Measurements from ENCODE around the gene PCDHA11.
"Not testable (repeated sequence)": the region's sequence is repeated elsewhere in the genome, so short reads cannot be mapped to it uniquely, and the experiment has no call there.

The PCDHA11 gene

GRCh38 chr5:140870221-140871201 is 1.8 kb downstream of the PCDHA11 start:
- H3K36me3 ChIP-seq = peaks cover 0 to 4% (median 0%) of the 10 kb centered on the region in 3 donors
- no peak overlapping the region for H3K4me3 ChIP-seq
- TF ChIP-seq, protein P1, sequence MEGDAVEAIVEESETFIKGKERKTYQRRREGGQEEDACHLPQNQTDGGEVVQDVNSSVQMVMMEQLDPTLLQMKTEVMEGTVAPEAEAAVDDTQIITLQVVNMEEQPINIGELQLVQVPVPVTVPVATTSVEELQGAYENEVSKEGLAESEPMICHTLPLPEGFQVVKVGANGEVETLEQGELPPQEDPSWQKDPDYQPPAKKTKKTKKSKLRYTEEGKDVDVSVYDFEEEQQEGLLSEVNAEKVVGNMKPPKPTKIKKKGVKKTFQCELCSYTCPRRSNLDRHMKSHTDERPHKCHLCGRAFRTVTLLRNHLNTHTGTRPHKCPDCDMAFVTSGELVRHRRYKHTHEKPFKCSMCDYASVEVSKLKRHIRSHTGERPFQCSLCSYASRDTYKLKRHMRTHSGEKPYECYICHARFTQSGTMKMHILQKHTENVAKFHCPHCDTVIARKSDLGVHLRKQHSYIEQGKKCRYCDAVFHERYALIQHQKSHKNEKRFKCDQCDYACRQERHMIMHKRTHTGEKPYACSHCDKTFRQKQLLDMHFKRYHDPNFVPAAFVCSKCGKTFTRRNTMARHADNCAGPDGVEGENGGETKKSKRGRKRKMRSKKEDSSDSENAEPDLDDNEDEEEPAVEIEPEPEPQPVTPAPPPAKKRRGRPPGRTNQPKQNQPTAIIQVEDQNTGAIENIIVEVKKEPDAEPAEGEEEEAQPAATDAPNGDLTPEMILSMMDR (IDR thresholded peaks at IDR 0.05) = no peak
- no peak for DNase-seq
- H3K27ac ChIP-seq = no peak overlapping the region
- intact Hi-C loops (cut with DNase I; ENCODE audit: low total_unique reads) = no loop called here
- H3K27me3 ChIP-seq = peaks cover 0 to 5% of the 10 kb centered on the region in 2 donors
- H3K9me3 ChIP-seq = peaks cover 10 to 50% (median 36%) of the 10 kb centered on the region in 3 donors
- H3K4me1 ChIP-seq = no peaks in the 10 kb centered on the region

DNA sequence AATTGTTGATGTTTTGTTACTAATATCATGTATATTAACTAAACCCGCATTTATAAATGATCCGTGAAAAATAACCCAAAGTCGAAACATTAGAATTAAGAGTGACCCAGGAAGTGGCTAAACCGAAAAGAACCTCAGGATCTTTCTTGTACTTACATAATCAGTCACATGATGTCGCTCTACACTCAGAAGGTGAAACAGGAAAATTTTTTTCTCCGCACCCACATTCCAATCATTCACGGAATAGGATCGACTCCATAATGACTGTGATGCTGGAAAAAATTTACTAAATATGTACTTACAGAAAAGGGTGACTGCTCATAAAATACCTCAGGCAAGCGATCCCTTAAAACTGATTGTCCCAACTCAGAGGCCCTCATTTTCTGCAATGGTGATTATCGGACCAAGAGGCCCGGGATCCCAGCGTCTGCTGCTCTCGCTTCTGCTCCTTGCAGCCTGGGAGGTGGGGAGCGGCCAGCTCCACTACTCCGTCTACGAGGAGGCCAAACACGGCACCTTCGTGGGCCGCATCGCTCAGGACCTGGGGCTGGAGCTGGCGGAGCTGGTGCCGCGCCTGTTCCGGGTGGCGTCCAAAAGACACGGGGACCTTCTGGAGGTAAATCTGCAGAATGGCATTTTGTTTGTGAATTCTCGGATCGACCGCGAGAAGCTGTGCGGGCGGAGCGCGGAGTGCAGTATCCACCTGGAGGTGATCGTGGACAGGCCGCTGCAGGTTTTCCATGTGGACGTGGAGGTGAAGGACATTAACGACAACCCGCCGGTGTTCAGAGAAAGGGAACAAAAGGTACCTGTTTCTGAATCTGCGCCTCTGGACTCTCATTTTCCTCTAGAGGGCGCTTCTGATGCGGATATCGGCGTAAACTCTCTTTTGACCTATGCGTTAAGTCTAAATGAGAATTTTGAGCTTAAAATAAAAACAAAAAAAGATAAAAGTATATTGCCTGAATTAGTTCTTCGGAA is 6.6 kb downstream of the PCDHA11 start, which contains the start of gene PCDHA12:
TSS of gene PCDHA12 (plus strand) at position 224 of the 981 bp plus-strand sequence. CDS start at position 389, 165 bp downstream.
- H3K27ac ChIP-seq = no peak within 1 kb of the TSS
- peaks cover 9 to 67% (median 40%) of the 10 kb centered on the region in 3 donors for H3K9me3 ChIP-seq
- H3K4me3 ChIP-seq = no peak within 1 kb of the TSS
- H3K4me1 ChIP-seq = no peaks in the 10 kb centered on the region
- H3K27me3 ChIP-seq = peaks cover 0 to 5% of the 10 kb centered on the region in 2 donors
- DNase-seq = no peak
- intact Hi-C loops (cut with DNase I; ENCODE audit: low total_unique reads) = no loop called here
- TF ChIP-seq, protein P1 (IDR thresholded peaks at IDR 0.05) = no peak
- H3K36me3 ChIP-seq = peaks cover 0 to 4% (median 0%) of the 10 kb centered on the region in 3 donors

GRCh38 chr5:140876541-140877261 is 7.9 kb downstream of the PCDHA11 start:
- H3K27ac ChIP-seq; H3K36me3 ChIP-seq; H3K4me1 ChIP-seq; DNase-seq; H3K4me3 ChIP-seq; intact Hi-C loops (cut with DNase I; ENCODE audit: low total_unique reads); H3K27me3 ChIP-seq: not testable (repeated sequence)
- peaks cover 0 to 58% (median 43%) of the 10 kb centered on the region in 3 donors for H3K9me3 ChIP-seq

DNA sequence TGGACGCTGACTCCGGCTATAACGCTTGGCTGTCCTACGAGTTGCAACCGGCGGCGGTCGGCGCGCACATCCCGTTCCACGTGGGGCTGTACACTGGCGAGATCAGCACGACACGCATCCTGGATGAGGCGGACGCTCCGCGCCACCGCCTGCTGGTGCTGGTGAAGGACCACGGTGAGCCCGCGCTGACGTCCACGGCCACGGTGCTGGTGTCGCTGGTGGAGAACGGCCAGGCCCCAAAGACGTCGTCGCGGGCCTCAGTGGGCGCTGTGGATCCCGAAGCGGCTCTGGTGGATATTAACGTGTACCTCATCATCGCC is 8.5 kb downstream of the PCDHA11 start:
- Histone ChIP-seq H3K4me1 (no peaks in the 10 kb centered on the region), H3K27me3 (peaks cover 0 to 5% of the 10 kb centered on the region in 2 donors), H3K36me3 (peaks cover 0 to 4% (median 0%) of the 10 kb centered on the region in 3 donors), H3K9me3 (peaks cover 0 to 63% (median 48%) of the 10 kb centered on the region in 3 donors), H3K27ac (no peak overlapping the region), H3K4me3 (no peak overlapping the region)
- intact Hi-C loops (cut with DNase I; ENCODE audit: low total_unique reads) = no loop called here
- peak in 1 of 2 donors; percentile 64 for DNase-seq
- TF ChIP-seq, protein P1 (IDR thresholded peaks at IDR 0.05) = no peak

GRCh38 chr5:140881889-140882590 is 13.3 kb downstream of the PCDHA11 start, which contains the start of gene PCDHA13:
PCDHA13 (plus strand) TSS chr5:140882124; CDS start chr5:140882269, 145 bp downstream.
- TF ChIP-seq, protein P1 (IDR thresholded peaks at IDR 0.05) = no peak
- H3K9me3 ChIP-seq = peaks cover 0 to 56% (median 55%) of the 10 kb centered on the region in 3 donors
- H3K4me1 ChIP-seq = no peaks in the 10 kb centered on the region
- no peak within 1 kb of the TSS for H3K4me3 ChIP-seq
- DNase-seq = no peak
- H3K27ac ChIP-seq = no peak within 1 kb of the TSS
- peaks cover 0 to 6% of the 10 kb centered on the region in 2 donors for H3K27me3 ChIP-seq
- no peaks in the 10 kb centered on the region for H3K36me3 ChIP-seq
- intact Hi-C loops (cut with DNase I; ENCODE audit: low total_unique reads) = no loop called here
